ENCODE measurements around the gene REN. TPM values are rescaled to one million over a fixed set of nuclear protein-coding genes. Genes with fewer than 3 reads are reported as not detected.

Gene REN
- total RNA-seq, 1 experiment from 2014 or later, result 0.81 TPM

GRCh38 chr1:204141131-204141530, 25.0 kb downstream of the REN start:
- BruUV-seq (replicated peaks), result no TSS peak

GRCh38 chr1:204139952-204140351, 26.2 kb downstream of the REN start:
- no peak for TF ChIP-seq CTCF (conservative IDR thresholded peaks at IDR 0.05)
- no peak for TF ChIP-seq EZH2 (IDR thresholded peaks at IDR 0.05; ENCODE audit: low read depth)
- no peaks in the 10 kb centered on the region for H3K27me3 ChIP-seq (ENCODE audit: insufficient read depth, low read depth)
- BruUV-seq (replicated peaks), result no TSS peak
- H3K79me2 ChIP-seq (ENCODE audit: low read depth), result no peaks in the 10 kb centered on the region
- no peak overlapping the region for H2AFZ ChIP-seq
- ChIA-PET CTCF (no interaction called here), POLR2A (ENCODE audit: unreplicated experiment) (no interaction called here)
- H3K36me3 ChIP-seq (ENCODE audit: low read depth), result no peaks in the 10 kb centered on the region
- H3K4me1 ChIP-seq (replicated peaks; ENCODE audit: insufficient read depth), result peaks cover 18% of the 10 kb centered on the region
- no peaks in the 10 kb centered on the region for H4K20me1 ChIP-seq (ENCODE audit: insufficient read depth)
- intact Hi-C loops (cut with micrococcal nuclease; ENCODE audit: unreplicated experiment), result loop anchor here (10.0 kb wide), 1 partner anchor 235 kb away; no protein-coding TSS in a partner anchor
- peaks cover 10% of the 10 kb centered on the region; the same call in 1 of the 2 replicates for H3F3A ChIP-seq (ENCODE audit: insufficient read depth, low read depth)
- DNase-seq, result no peak
- no peaks in the 10 kb centered on the region for H3K9me2 ChIP-seq (ENCODE audit: insufficient read depth)
- no peak overlapping the region for H3K27ac ChIP-seq
- no peak overlapping the region for H3K4me3 ChIP-seq
- no peaks in the 10 kb centered on the region for H3K9me3 ChIP-seq (ENCODE audit: insufficient read depth, low read depth)
- H3K4me2 ChIP-seq, result no peak overlapping the region

More at GRCh38 chr1:204141131-204141530, 25.0 kb downstream of the REN start:
- intact Hi-C loops (cut with micrococcal nuclease; ENCODE audit: unreplicated experiment), result no loop called here
- no peak overlapping the region for H2AFZ ChIP-seq
- no peaks in the 10 kb centered on the region for H3K36me3 ChIP-seq (ENCODE audit: low read depth)
- no peaks in the 10 kb centered on the region for H3K9me3 ChIP-seq (ENCODE audit: insufficient read depth, low read depth)
- no peaks in the 10 kb centered on the region for H4K20me1 ChIP-seq (ENCODE audit: insufficient read depth)
- H3K27ac ChIP-seq, result no peak overlapping the region
- no peak overlapping the region for H3K4me2 ChIP-seq
- H3F3A ChIP-seq (ENCODE audit: insufficient read depth, low read depth), result no peaks in the 10 kb centered on the region
- H3K9me2 ChIP-seq (ENCODE audit: insufficient read depth), result no peaks in the 10 kb centered on the region
- H3K4me1 ChIP-seq (replicated peaks; ENCODE audit: insufficient read depth), result peaks cover 14% of the 10 kb centered on the region; the same call in 1 of the 2 replicates
- TF ChIP-seq EZH2 (IDR thresholded peaks at IDR 0.05; ENCODE audit: low read depth), result no peak
- TF ChIP-seq CTCF (conservative IDR thresholded peaks at IDR 0.05), result no peak
- no peaks in the 10 kb centered on the region for H3K79me2 ChIP-seq (ENCODE audit: low read depth)
- ChIA-PET CTCF (no interaction called here), POLR2A (ENCODE audit: unreplicated experiment) (no interaction called here)
- no peak overlapping the region for H3K4me3 ChIP-seq
- no peak for DNase-seq
- H3K27me3 ChIP-seq (ENCODE audit: insufficient read depth, low read depth), result no peaks in the 10 kb centered on the region

DNA sequence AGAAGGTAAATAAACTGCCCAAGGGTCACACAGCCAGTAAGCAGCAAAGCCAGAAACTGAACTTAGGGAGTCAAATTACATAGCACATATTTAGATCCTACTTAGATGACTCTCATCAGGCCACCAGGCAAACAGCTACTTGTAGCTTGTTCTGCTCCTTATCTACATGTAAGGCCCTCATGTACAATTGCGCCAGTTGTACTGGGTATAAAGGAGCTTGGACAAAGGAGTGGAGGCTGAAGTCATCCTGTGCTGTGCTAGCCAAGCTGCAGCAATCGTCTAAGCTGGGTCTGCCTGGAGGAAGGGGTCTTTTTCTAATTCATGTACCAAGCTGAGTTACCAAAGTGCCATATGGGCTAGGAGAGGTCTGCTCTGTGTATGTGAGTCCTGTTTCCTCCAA, 27.0 kb downstream of the REN start:
- intact Hi-C loops (cut with micrococcal nuclease; ENCODE audit: unreplicated experiment), result loop anchor here (10.0 kb wide), 1 partner anchor 236 kb away; no protein-coding TSS in a partner anchor
- POLR2A ChIA-PET (ENCODE audit: unreplicated experiment), result interaction anchor here (0.5 to 0.7 kb wide), 2 partner anchors 13 to 239 kb away, joined by 3 read pairs; partner anchors contain the start of gene ETNK2
- no peak overlapping the region for H3K4me3 ChIP-seq
- no peak for TF ChIP-seq EZH2 (IDR thresholded peaks at IDR 0.05; ENCODE audit: low read depth)
- no peak for TF ChIP-seq CTCF (conservative IDR thresholded peaks at IDR 0.05)
- H3K4me2 ChIP-seq, result no peak overlapping the region
- no peaks in the 10 kb centered on the region for H3K9me2 ChIP-seq (ENCODE audit: insufficient read depth)
- no peaks in the 10 kb centered on the region for H3K27me3 ChIP-seq (ENCODE audit: insufficient read depth, low read depth)
- no peaks in the 10 kb centered on the region for H3K79me2 ChIP-seq (ENCODE audit: low read depth)
- BruUV-seq (replicated peaks), result no TSS peak
- H4K20me1 ChIP-seq (ENCODE audit: insufficient read depth), result no peaks in the 10 kb centered on the region
- H3K36me3 ChIP-seq (ENCODE audit: low read depth), result 0 out of 2 replicates have a peak, but pooled peaks cover 5% of the 10 kb centered on the region
- CTCF ChIA-PET, result interaction anchor here (1.0 kb wide), 1 partner anchor 68 kb away, joined by 3 read pairs; no protein-coding TSS in a partner anchor
- peaks cover 15% of the 10 kb centered on the region for H3K4me1 ChIP-seq (replicated peaks; ENCODE audit: insufficient read depth)
- no peaks in the 10 kb centered on the region for H3K9me3 ChIP-seq (ENCODE audit: insufficient read depth, low read depth)
- peaks cover 10% of the 10 kb centered on the region; the same call in 1 of the 2 replicates for H3F3A ChIP-seq (ENCODE audit: insufficient read depth, low read depth)
- no peak for DNase-seq
- H2AFZ ChIP-seq, result no peak overlapping the region
- H3K27ac ChIP-seq, result no peak overlapping the region

Data from PC-9 (cell line).